GM08714 (cell line): Measurements from ENCODE around the gene CR1.
"Not testable (repeated sequence)": the region's sequence is repeated elsewhere in the genome, so short reads cannot be mapped to it uniquely, and the experiment has no call there.

Experiments
- H3K4me3 ChIP-seq: fragments of 200-500 bp; sonication (Bioruptor generic); 2 replicates; pipeline ENCODE4 v1.5.1; 2014; ENCODE audit warnings: mild to moderate bottlenecking, low read length, inconsistent platforms
- ZNF274 ChIP-seq: IDR thresholded peaks from 2 replicates; pipeline ENCODE4 v1.6.1; 2012; ENCODE audit warnings: mild to moderate bottlenecking, low read depth, low read length

Gene CR1

GRCh38 chr1:207554823-207555222 is 58.9 kb downstream of the CR1 start:
- H3K4me3 ChIP-seq: not testable (repeated sequence)

- no peak overlapping the region for H3K4me3 ChIP-seq
- no peak for TF ChIP-seq ZNF274
Measured at GRCh38 chr1:207565546-207566468, 69.8 kb downstream of the CR1 start.

- H3K4me3 ChIP-seq: not testable (repeated sequence)
Measured at GRCh38 chr1:207571926-207572325, 76.0 kb downstream of the CR1 start.

- H3K4me3 ChIP-seq: not testable (repeated sequence)
Measured at GRCh38 chr1:207573074-207573473, 77.1 kb downstream of the CR1 start.

- H3K4me3 ChIP-seq: not testable (repeated sequence)
Measured at GRCh38 chr1:207575381-207575780, 79.4 kb downstream of the CR1 start.

- no peak for TF ChIP-seq ZNF274
- H3K4me3 ChIP-seq: no peak overlapping the region
Measured at GRCh38 chr1:207578796-207579435, 83.0 kb downstream of the CR1 start.

GRCh38 chr1:207579436-207579799 is 83.5 kb downstream of the CR1 start:
- no peak overlapping the region for H3K4me3 ChIP-seq
- TF ChIP-seq ZNF274: no peak

- no peak overlapping the region for H3K4me3 ChIP-seq
- TF ChIP-seq ZNF274: no peak
Measured at GRCh38 chr1:207581496-207582153, 85.7 kb downstream of the CR1 start.

GRCh38 chr1:207589506-207589905 is 93.5 kb downstream of the CR1 start:
- H3K4me3 ChIP-seq: not testable (repeated sequence)

- not testable (repeated sequence) for H3K4me3 ChIP-seq
Measured at GRCh38 chr1:207591205-207591604, 95.2 kb downstream of the CR1 start.

GRCh38 chr1:207594095-207594494 is 98.1 kb downstream of the CR1 start:
- H3K4me3 ChIP-seq: not testable (repeated sequence)

- no peak for TF ChIP-seq ZNF274
Measured at GRCh38 chr1:207603777-207604176, 107.8 kb downstream of the CR1 start.

GRCh38 chr1:207605444-207606361 is 109.7 kb downstream of the CR1 start:
- H3K4me3 ChIP-seq: no peak overlapping the region
- no peak for TF ChIP-seq ZNF274

More at GRCh38 chr1:207603777-207604176, 107.8 kb downstream of the CR1 start:
- no peak overlapping the region for H3K4me3 ChIP-seq

GRCh38 chr1:207606362-207606755 is 110.4 kb downstream of the CR1 start:
- no peak overlapping the region for H3K4me3 ChIP-seq
- TF ChIP-seq ZNF274: no peak
